ENCODE results near the gene CES2.

DNA sequence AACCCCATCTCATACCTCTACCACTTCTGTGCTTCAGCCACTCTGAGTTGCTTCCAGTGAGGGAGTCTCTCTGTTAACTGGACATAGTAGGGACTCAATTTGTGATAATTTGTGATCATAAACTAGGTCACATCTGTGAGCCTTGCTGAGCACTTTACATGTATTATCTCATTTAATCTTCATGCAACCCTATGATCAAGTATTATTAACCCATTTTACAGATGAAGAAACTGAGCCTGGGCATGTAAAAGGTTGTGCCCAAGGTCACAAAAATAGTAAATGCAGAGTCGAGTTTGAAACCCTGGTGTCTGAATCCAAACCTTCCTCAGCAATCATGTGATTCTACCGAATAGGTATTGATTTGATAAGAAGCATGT lies 36.4 kb upstream of the CES2 start:
- TF ChIP-seq, protein P1, sequence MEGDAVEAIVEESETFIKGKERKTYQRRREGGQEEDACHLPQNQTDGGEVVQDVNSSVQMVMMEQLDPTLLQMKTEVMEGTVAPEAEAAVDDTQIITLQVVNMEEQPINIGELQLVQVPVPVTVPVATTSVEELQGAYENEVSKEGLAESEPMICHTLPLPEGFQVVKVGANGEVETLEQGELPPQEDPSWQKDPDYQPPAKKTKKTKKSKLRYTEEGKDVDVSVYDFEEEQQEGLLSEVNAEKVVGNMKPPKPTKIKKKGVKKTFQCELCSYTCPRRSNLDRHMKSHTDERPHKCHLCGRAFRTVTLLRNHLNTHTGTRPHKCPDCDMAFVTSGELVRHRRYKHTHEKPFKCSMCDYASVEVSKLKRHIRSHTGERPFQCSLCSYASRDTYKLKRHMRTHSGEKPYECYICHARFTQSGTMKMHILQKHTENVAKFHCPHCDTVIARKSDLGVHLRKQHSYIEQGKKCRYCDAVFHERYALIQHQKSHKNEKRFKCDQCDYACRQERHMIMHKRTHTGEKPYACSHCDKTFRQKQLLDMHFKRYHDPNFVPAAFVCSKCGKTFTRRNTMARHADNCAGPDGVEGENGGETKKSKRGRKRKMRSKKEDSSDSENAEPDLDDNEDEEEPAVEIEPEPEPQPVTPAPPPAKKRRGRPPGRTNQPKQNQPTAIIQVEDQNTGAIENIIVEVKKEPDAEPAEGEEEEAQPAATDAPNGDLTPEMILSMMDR (IDR thresholded peaks at IDR 0.05) = no peak
- TF ChIP-seq CREM (CRISPR knock-in tag; IDR thresholded peaks at IDR 0.05) = no peak
- TF ChIP-seq, protein P2, sequence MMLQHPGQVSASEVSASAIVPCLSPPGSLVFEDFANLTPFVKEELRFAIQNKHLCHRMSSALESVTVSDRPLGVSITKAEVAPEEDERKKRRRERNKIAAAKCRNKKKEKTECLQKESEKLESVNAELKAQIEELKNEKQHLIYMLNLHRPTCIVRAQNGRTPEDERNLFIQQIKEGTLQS (CRISPR knock-in tag; conservative IDR thresholded peaks at IDR 0.05) = no peak
- TF ChIP-seq, protein P3, sequence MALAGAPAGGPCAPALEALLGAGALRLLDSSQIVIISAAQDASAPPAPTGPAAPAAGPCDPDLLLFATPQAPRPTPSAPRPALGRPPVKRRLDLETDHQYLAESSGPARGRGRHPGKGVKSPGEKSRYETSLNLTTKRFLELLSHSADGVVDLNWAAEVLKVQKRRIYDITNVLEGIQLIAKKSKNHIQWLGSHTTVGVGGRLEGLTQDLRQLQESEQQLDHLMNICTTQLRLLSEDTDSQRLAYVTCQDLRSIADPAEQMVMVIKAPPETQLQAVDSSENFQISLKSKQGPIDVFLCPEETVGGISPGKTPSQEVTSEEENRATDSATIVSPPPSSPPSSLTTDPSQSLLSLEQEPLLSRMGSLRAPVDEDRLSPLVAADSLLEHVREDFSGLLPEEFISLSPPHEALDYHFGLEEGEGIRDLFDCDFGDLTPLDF (CRISPR knock-in tag; IDR thresholded peaks at IDR 0.05) = no peak
- TF ChIP-seq ZBTB21 (CRISPR knock-in tag; IDR thresholded peaks at IDR 0.05; ENCODE audit: borderline replicate concordance) = no peak
- no peak for TF ChIP-seq CREB1 (CRISPR knock-in tag; IDR thresholded peaks at IDR 0.05)
- no peak for TF ChIP-seq NFYB (CRISPR knock-in tag; conservative IDR thresholded peaks at IDR 0.05; ENCODE audit: low read depth)

All from WTC11 (cell line).